Endothelial cell of umbilical vein (primary cell): ENCODE data around the gene CD27. TPM values are rescaled to one million over a fixed set of nuclear protein-coding genes. Genes with fewer than 3 reads are reported as not detected.

Experiments used
- BruUV-seq: library from RNA; stranded (reverse); fragments of 400-500 nt; replicated peaks from 2 replicates; lab custom pipeline; 2021; lab: Mats Ljungman, UMichigan
- CTCF ChIA-PET: fragments of 300-600, 350-600 bp; sonication (Branson Sonifier 250); formaldehyde crosslinking; loops from one replicate; lab custom pipeline; 2021; ENCODE audit warnings: antibody characterized with exemption, inconsistent platforms; lab: Charles Lee
- POLR2A ChIA-PET: fragments of 300-600, 350-600 bp; sonication (Branson Sonifier 250); formaldehyde crosslinking; loops from one replicate; lab custom pipeline; 2021; ENCODE audit warnings: antibody characterized with exemption, inconsistent platforms; lab: Charles Lee
- DNase-seq: peaks from one replicate; pipeline ENCODE4 v3.0.0-alpha.2; 2011; ENCODE audit warnings: low read depth, low spot score
- FAIRE-seq: peaks from 2 replicates; lab custom pipeline; 2011; peaks lifted over from hg19 to GRCh38; lab: Jason Lieb, UNC
- H2AFZ ChIP-seq: 2 replicates; pipeline ENCODE4 v1.6.0; 2012; ENCODE audit warnings: low read depth, low read length, control low read depth, inconsistent platforms
- H3K27ac ChIP-seq: 2 replicates; pipeline ENCODE4 v1.5.1; 2011; ENCODE audit warnings: low read depth, mild to moderate bottlenecking, control low read depth, low read length, moderate library complexity; ENCODE audit not compliant: insufficient read depth
- H3K27me3 ChIP-seq, 2 experiments: 2 replicates each; pipeline versions ENCODE4 v1.6.0 to v1.6.1; 2011; ENCODE audit warnings: low read length in 2 of 2, mixed read lengths in 1 of 2; ENCODE audit not compliant: control insufficient read depth in 2 of 2, insufficient read depth in 2 of 2
- H3K36me3 ChIP-seq, 2 experiments: 2 replicates in 1 of 2; 3 replicates in 1 of 2; pipeline ENCODE4 v1.5.1; 2011; ENCODE audit warnings: low read length in 2 of 2, mild to moderate bottlenecking in 1 of 2, moderate library complexity in 1 of 2; ENCODE audit not compliant: control insufficient read depth in 2 of 2, insufficient read depth in 2 of 2; ENCODE audit errors: extremely low read depth in 1 of 2
- H3K4me1 ChIP-seq: 3 replicates; pipeline ENCODE4 v1.5.1; 2011; ENCODE audit warnings: mild to moderate bottlenecking, low read length; ENCODE audit not compliant: control insufficient read depth, insufficient read depth; ENCODE audit errors: extremely low read depth
- H3K4me2 ChIP-seq: 2 replicates; pipeline ENCODE4 v1.6.1; 2011; ENCODE audit warnings: low read length, control low read depth, mixed read lengths; ENCODE audit not compliant: insufficient read depth
- H3K4me3 ChIP-seq, 3 experiments: fragments of 200-600 bp in 1 of 3; sonication (generic), shearing (Covaris generic) in 1 of 3; replicated peaks in 1 of 3; 2 replicates each; pipeline ENCODE4 v1.5.1; 2011 to 2016; ENCODE audit warnings: control low read depth in 3 of 3, low read length in 3 of 3, mild to moderate bottlenecking in 2 of 3, inconsistent platforms in 1 of 3, low read depth in 1 of 3, moderate library complexity in 1 of 3; ENCODE audit not compliant: insufficient read depth in 1 of 3
- H3K79me2 ChIP-seq: 2 replicates; pipeline ENCODE4 v1.6.0; 2012; ENCODE audit warnings: low read length, inconsistent platforms; ENCODE audit not compliant: control insufficient read depth, insufficient read depth
- H3K9ac ChIP-seq: replicated peaks from 2 replicates; pipeline ENCODE3; 2011; ENCODE audit warnings: low read length, control low read depth; ENCODE audit not compliant: insufficient read depth; ENCODE audit errors: extremely low read depth
- H3K9me1 ChIP-seq: replicated peaks from 3 replicates; pipeline ENCODE4 v1.6.0; 2011; ENCODE audit warnings: mild to moderate bottlenecking, low read length; ENCODE audit not compliant: control insufficient read depth, insufficient read depth; ENCODE audit errors: extremely low read depth
- H3K9me3 ChIP-seq: replicated peaks from 2 replicates; pipeline ENCODE4 v1.5.1; 2012; ENCODE audit warnings: low read length, inconsistent platforms; ENCODE audit not compliant: control insufficient read depth, insufficient read depth
- H4K20me1 ChIP-seq: replicated peaks from 2 replicates; pipeline ENCODE3; 2011; ENCODE audit warnings: mild to moderate bottlenecking, low read length; ENCODE audit not compliant: control insufficient read depth, insufficient read depth; ENCODE audit errors: extremely low read depth
- CTCF ChIP-seq, 2 donors: IDR thresholded peaks; 1 replicate in 1 of 2; 2 replicates in 1 of 2; pipeline ENCODE4 v1.5.1; 2011; ENCODE audit warnings: low read length in 2 of 2, mild to moderate bottlenecking in 2 of 2, moderate library complexity in 2 of 2, control low read depth in 1 of 2, inconsistent platforms in 1 of 2, low read depth in 1 of 2; ENCODE audit not compliant: insufficient read depth in 1 of 2; ENCODE audit errors: extremely low read depth in 1 of 2
- EZH2 ChIP-seq: IDR thresholded peaks from 2 replicates; pipeline ENCODE4 v1.6.1; 2012; ENCODE audit warnings: borderline replicate concordance, low read depth, mild to moderate bottlenecking, moderate library complexity, low read length, inconsistent platforms; ENCODE audit not compliant: severe bottlenecking
- FOS ChIP-seq: IDR thresholded peaks from 2 replicates; pipeline ENCODE4 v1.6.1; 2011; ENCODE audit warnings: mild to moderate bottlenecking, low read length, moderate library complexity, borderline replicate concordance; ENCODE audit not compliant: insufficient read depth
- GATA2 ChIP-seq: IDR thresholded peaks from 2 replicates; pipeline ENCODE4 v1.7.0; 2011; ENCODE audit warnings: low read depth, mild to moderate bottlenecking, moderate library complexity, mixed read lengths, low read length; ENCODE audit not compliant: insufficient read length, insufficient read depth
- JUN ChIP-seq: IDR thresholded peaks from 2 replicates; pipeline ENCODE4 v1.6.1; 2011; ENCODE audit warnings: borderline replicate concordance, low read depth; ENCODE audit not compliant: insufficient read length, insufficient read depth
- MYC ChIP-seq: IDR thresholded peaks from one replicate; pipeline ENCODE4 v1.6.1; 2011; ENCODE audit warnings: mild to moderate bottlenecking, low read depth, low read length
- POLR2A ChIP-seq: IDR thresholded peaks from 2 replicates; pipeline ENCODE4 v1.6.1; 2012; ENCODE audit warnings: low read depth, mild to moderate bottlenecking, control low read depth, low read length
- POLR2AphosphoS5 ChIP-seq: IDR thresholded peaks from 2 replicates; pipeline ENCODE4 v1.6.1; 2012; ENCODE audit warnings: low read depth, mild to moderate bottlenecking, control low read depth, low read length, moderate library complexity; ENCODE audit not compliant: insufficient read depth
- dilution Hi-C: fragments of 300-500 bp; cut with MboI; formaldehyde crosslinking; loops from one replicate; pipeline ENCODE4 v1.15.0; 2019; ENCODE audit warnings: low sequenced_read_pairs; ENCODE audit not compliant: extremely low pct_ligation_motif_present
- intact Hi-C: fragments of 100-400 bp; cut with micrococcal nuclease; formaldehyde crosslinking; loops from one replicate; pipeline ENCODE4 v1.10.0; 2022
- polyA plus RNA-seq, 4 experiments: library from polyadenylated mRNA; depleted of rRNA in 3 of 4; stranded (reverse) in 3 of 4; unstranded in 1 of 4; fragments of >200 nt; gene quantifications; 2 replicates each; pipeline versions ENCODE4 v1.2.1 to v1.2.3, GENCODE V29; 2011 to 2012; ENCODE audit warnings: missing spikeins in 1 of 4
- total RNA-seq: library from RNA; stranded (reverse); gene quantifications from 2 replicates; pipeline ENCODE4 v1.2.3, GENCODE V29; 2021
- TF ChIP-seq, protein P1 (sequence below): IDR thresholded peaks from 2 replicates; pipeline ENCODE4 v1.6.1; 2011; ENCODE audit not compliant: insufficient read depth, insufficient read length

The CD27 gene
- total and polyA plus RNA-seq, 2 donors (not counting 3 experiments of a cell fraction or from before 2014, with no cell fraction given), result not detected

DNA sequence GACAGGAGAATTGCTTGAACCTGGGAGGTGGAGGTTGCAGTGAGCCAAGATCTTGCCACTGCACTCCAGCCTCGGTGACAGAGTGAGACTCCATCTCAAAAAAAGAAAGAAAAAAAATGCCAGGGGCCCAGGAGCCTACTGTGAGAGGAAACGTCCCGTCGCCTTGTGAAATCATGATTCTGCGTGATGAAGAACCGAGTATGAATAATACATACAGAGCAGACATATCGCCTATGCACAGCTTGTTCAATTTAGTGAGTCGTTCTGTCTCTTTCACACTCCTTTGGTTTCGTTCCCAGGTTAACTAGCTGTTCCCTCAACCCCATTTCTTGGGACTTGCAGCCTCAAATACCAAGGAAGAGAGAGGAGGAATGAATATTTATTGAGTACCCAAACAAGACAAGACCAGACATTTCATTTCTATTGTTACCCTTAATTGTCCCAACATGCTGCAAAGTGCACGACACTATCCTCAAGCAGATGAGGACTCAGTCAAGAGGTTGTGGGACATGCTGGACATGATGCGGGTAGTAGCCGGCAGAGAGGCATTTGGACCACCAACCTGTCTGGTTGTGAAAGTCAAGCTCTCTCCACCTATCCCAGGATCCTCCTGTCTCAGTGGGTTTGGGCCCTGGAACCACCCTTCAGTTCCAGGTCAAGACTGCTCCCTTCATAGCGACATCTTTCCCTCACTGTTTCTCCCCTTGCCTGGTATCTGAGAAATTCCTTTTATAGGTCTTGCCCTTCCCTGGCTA, 8.6 kb upstream of the CD27 start:
- Histone ChIP-seq H3K4me1 (peaks cover 4% of the 10 kb centered on the region), H3K9me1 (no peaks in the 10 kb centered on the region), H3K79me2 (no peaks in the 10 kb centered on the region), H3K4me3 (no peak overlapping the region), H3K27ac (no peak overlapping the region), H4K20me1 (no peaks in the 10 kb centered on the region), H3K4me2 (no peak overlapping the region), H3K36me3 (no peaks in the 10 kb centered on the region), H3K9me3 (no peaks in the 10 kb centered on the region), H3K27me3 (no peaks in the 10 kb centered on the region), H2AFZ (no peak overlapping the region), H3K9ac (no peak overlapping the region)
- dilution Hi-C loops (no loop called here), intact Hi-C loops (no loop called here)
- FAIRE-seq (no peak), DNase-seq (no peak)
- no peak for TF ChIP-seq FOS
- no TSS peak for BruUV-seq
- ChIA-PET CTCF (interaction anchor here (1.7 to 4.0 kb wide), 2 partner anchors 12 to 29 kb away, joined by 5 to 19 read pairs; no protein-coding TSS in a partner anchor), POLR2A (no interaction called here)

GRCh38 chr12:6437586-6437985, 7.2 kb upstream of the CD27 start:
- Histone ChIP-seq H3K27ac (no peak overlapping the region), H3K9me1 (no peaks in the 10 kb centered on the region), H3K9me3 (no peaks in the 10 kb centered on the region), H3K36me3 (no peaks in the 10 kb centered on the region), H2AFZ (no peak overlapping the region), H4K20me1 (no peaks in the 10 kb centered on the region), H3K27me3 (no peaks in the 10 kb centered on the region), H3K4me2 (no peak overlapping the region), H3K9ac (no peak overlapping the region), H3K4me3 (no peak overlapping the region), H3K79me2 (no peaks in the 10 kb centered on the region), H3K4me1 (no peaks in the 10 kb centered on the region)
- POLR2A ChIA-PET, result no interaction called here
- FAIRE-seq, result no peak
- BruUV-seq, result no TSS peak
- intact Hi-C loops (no loop called here), dilution Hi-C loops (no loop called here)
- CTCF ChIA-PET, result interaction anchor here (1.7 kb wide), 1 partner anchor 13 kb away, joined by 5 read pairs; no protein-coding TSS in a partner anchor
- DNase-seq, result no peak
- TF ChIP-seq POLR2A (no peak), MYC (no peak), POLR2AphosphoS5 (no peak), CTCF (IDR thresholded peaks at IDR 0.05; ENCODE audit: extremely low read depth in 1 of 2, insufficient read depth in 1 of 2, low read depth in 1 of 2, low read length in 2 of 2) (no peak), FOS (no peak), EZH2 (no peak), JUN (no peak), GATA2 (no peak)
- TF ChIP-seq, protein P1, sequence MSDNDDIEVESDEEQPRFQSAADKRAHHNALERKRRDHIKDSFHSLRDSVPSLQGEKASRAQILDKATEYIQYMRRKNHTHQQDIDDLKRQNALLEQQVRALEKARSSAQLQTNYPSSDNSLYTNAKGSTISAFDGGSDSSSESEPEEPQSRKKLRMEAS, result no peak
